ENCODE data around the gene GAK. TPM values are rescaled to one million over a fixed set of nuclear protein-coding genes. Genes with fewer than 3 reads are reported as not detected.

The GAK gene
- total and polyA plus RNA-seq, 4 donors: 41.8 to 78.8 (median 61.1) TPM

- no peak for DNase-seq (ENCODE audit: low read depth in 4 of 6, low spot score in 6 of 6)
- H3K4me3 ChIP-seq (ENCODE audit: low read depth, low read length): no peak overlapping the region
- WGBS (ENCODE audit: insufficient coverage): 95% methylated on average over 17 of the region's 17 CpGs
Observed at GRCh38 chr4:858041-858481, 74.1 kb downstream of the GAK start.

DNA sequence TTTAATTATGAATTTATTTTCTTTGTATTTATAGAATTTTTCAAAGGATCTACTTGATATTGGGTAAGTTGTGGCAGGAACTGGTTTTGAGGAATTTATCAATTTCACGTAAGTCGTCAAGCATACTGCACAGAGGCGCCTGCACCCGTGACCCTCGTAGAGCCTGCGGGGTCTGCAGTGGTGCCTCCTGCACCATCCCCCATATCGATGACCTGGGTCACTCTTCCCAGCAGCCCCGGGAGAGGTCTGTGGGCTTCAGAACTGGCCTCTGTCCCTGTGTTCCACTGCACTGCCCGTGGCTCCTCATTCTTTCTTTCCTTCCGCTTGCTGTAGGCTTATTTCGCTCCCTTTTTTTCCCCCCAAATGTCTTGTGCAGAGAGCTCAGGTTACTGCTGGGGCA is 74.7 kb downstream of the GAK start:
- peaks cover 85% of the 10 kb centered on the region for H3K36me3 ChIP-seq (ENCODE audit: control insufficient read depth, insufficient read depth, low read length)
- no peaks in the 10 kb centered on the region for H3K9me3 ChIP-seq (ENCODE audit: control insufficient read depth, insufficient read depth, low read length)
- no peak overlapping the region for H3K27ac ChIP-seq (ENCODE audit: low read depth, low read length)
- 96% methylated on average over 9 of the region's 11 CpGs for WGBS (ENCODE audit: insufficient coverage)
- H3K27me3 ChIP-seq (ENCODE audit: control insufficient read depth, insufficient read depth, low read length): no peaks in the 10 kb centered on the region
- H3K4me3 ChIP-seq (ENCODE audit: low read depth, low read length): no peak overlapping the region
- DNase-seq (ENCODE audit: low read depth in 4 of 6, low spot score in 6 of 6): no peak
- H3K4me1 ChIP-seq (ENCODE audit: control insufficient read depth, insufficient read depth, low read length): no peaks in the 10 kb centered on the region

More at GRCh38 chr4:858041-858481, 74.1 kb downstream of the GAK start:
- Histone ChIP-seq H3K27me3 (ENCODE audit: control insufficient read depth, insufficient read depth, low read length) (no peaks in the 10 kb centered on the region), H3K4me1 (ENCODE audit: control insufficient read depth, insufficient read depth, low read length) (no peaks in the 10 kb centered on the region), H3K36me3 (ENCODE audit: control insufficient read depth, insufficient read depth, low read length) (peaks cover 83% of the 10 kb centered on the region), H3K27ac (ENCODE audit: low read depth, low read length) (no peak overlapping the region), H3K9me3 (ENCODE audit: control insufficient read depth, insufficient read depth, low read length) (no peaks in the 10 kb centered on the region)

DNA sequence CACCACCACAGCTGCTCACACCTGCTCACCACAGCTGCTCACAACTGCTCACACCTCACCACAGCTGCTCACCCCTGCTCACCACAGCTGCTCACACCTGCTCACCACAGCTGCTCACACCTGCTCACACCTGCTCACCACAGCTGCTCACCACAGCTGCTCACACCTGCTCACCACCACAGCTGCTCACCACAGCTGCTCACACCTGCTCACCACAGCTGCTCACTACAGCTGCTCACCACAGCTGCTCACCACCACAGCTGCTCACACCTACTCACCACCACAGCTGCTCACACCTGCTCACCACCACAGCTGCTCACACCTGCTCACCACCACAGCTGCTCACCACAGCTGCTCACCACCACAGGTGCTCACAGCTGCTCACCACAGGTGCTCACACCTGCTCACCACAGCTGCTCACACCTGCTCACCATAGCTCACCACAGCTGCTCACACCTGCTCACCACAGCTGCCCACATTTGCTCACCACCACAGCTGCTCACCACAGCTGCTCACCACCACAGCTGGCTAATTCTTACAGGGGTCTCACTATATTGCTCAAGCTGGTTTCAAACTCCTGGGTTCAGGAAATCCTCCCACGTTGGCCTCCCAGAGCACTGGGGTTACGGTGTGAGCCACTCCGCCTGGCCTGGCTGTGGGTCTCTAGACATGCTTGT is 75.8 kb downstream of the GAK start:
- Histone ChIP-seq H3K36me3 (ENCODE audit: control insufficient read depth, insufficient read depth, low read length) (peaks cover 86% of the 10 kb centered on the region), H3K27ac (ENCODE audit: low read depth, low read length) (no peak overlapping the region), H3K4me1 (ENCODE audit: control insufficient read depth, insufficient read depth, low read length) (no peaks in the 10 kb centered on the region), H3K9me3 (ENCODE audit: control insufficient read depth, insufficient read depth, low read length) (no peaks in the 10 kb centered on the region), H3K27me3 (ENCODE audit: control insufficient read depth, insufficient read depth, low read length) (no peaks in the 10 kb centered on the region), H3K4me3 (ENCODE audit: low read depth, low read length) (no peak overlapping the region)
- WGBS (ENCODE audit: insufficient coverage): 98% methylated on average over 3 of the region's 3 CpGs
- no peak for DNase-seq (ENCODE audit: low read depth in 4 of 6, low spot score in 6 of 6)

DNA sequence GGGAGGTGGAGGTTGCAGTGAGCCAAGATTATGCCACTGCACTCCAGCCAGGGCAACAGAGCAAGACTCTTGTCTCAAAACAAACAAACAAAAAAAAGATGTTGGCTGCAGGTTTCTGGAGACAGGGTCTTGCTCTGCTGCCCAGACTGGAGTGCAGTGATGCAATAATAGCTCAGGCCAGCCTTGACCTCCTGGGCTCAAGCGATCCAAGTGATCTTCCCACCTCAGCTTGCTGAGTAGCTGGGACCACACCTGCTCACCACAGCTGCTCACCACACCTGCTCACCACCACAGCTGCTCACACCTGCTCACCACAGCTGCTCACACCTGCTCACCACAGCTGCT is 76.3 kb downstream of the GAK start:
- H3K27me3 ChIP-seq (ENCODE audit: control insufficient read depth, insufficient read depth, low read length): no peaks in the 10 kb centered on the region
- no peak for DNase-seq (ENCODE audit: low read depth in 4 of 6, low spot score in 6 of 6)
- no peak overlapping the region for H3K4me3 ChIP-seq (ENCODE audit: low read depth, low read length)
- WGBS (ENCODE audit: insufficient coverage): 72% methylated on average over 1 of the region's 1 CpG
- H3K4me1 ChIP-seq (ENCODE audit: control insufficient read depth, insufficient read depth, low read length): no peaks in the 10 kb centered on the region
- H3K36me3 ChIP-seq (ENCODE audit: control insufficient read depth, insufficient read depth, low read length): peaks cover 86% of the 10 kb centered on the region
- H3K27ac ChIP-seq (ENCODE audit: low read depth, low read length): no peak overlapping the region
- H3K9me3 ChIP-seq (ENCODE audit: control insufficient read depth, insufficient read depth, low read length): no peaks in the 10 kb centered on the region

DNA sequence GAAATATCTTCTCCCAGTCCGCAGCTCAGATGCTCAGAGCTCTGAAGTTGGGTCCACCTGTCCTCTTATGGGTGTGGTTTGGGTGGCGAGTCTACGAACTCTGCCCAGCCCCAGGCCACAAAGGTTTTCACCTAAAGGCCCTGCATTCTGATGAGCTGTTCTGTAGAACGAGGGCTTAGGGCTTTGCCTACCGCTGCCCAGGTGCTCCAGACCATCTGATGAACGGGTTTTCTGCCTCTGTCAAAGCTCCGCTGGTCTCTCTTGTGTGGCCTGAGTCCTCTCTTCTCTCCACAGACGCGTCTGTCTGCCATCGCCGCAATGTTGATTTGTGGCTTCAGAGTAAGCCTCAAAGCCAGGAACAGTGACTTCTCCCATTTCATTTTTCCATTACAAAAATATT is 77.8 kb downstream of the GAK start:
- H3K4me1 ChIP-seq (ENCODE audit: control insufficient read depth, insufficient read depth, low read length): no peaks in the 10 kb centered on the region
- no peaks in the 10 kb centered on the region for H3K9me3 ChIP-seq (ENCODE audit: control insufficient read depth, insufficient read depth, low read length)
- H3K27ac ChIP-seq (ENCODE audit: low read depth, low read length): no peak overlapping the region
- peaks cover 88% of the 10 kb centered on the region for H3K36me3 ChIP-seq (ENCODE audit: control insufficient read depth, insufficient read depth, low read length)
- no peak for DNase-seq (ENCODE audit: low read depth in 4 of 6, low spot score in 6 of 6)
- no peak overlapping the region for H3K4me3 ChIP-seq (ENCODE audit: low read depth, low read length)
- no peaks in the 10 kb centered on the region for H3K27me3 ChIP-seq (ENCODE audit: control insufficient read depth, insufficient read depth, low read length)
- 93% methylated on average over 11 of the region's 11 CpGs for WGBS (ENCODE audit: insufficient coverage)

DNA sequence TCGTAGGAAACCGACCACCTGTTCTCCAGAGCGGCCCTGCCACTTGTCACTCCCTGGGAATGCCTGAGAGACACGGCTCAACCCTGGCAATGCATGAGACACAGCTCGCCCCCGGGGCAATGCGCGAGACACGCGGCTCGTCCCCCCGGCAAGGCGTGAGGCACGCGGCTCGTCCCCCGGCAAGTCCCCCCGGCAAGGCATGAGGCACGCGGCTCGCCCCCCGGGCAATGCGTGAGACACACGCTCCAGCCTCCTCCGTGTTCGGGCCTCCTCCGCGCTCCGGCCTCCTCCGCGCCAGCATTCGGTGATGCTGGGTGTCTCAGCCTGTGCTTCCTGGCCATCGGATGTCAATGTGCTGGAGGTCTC is 78.7 kb downstream of the GAK start:
- DNase-seq (ENCODE audit: low read depth in 4 of 6, low spot score in 6 of 6): no peak
- H3K4me3 ChIP-seq (ENCODE audit: low read depth, low read length): no peak overlapping the region
- no peak overlapping the region for H3K27ac ChIP-seq (ENCODE audit: low read depth, low read length)
- no peaks in the 10 kb centered on the region for H3K4me1 ChIP-seq (ENCODE audit: control insufficient read depth, insufficient read depth, low read length)
- H3K9me3 ChIP-seq (ENCODE audit: control insufficient read depth, insufficient read depth, low read length): no peaks in the 10 kb centered on the region
- 96% methylated on average over 33 of the region's 33 CpGs for WGBS (ENCODE audit: insufficient coverage)
- H3K27me3 ChIP-seq (ENCODE audit: control insufficient read depth, insufficient read depth, low read length): no peaks in the 10 kb centered on the region
- H3K36me3 ChIP-seq (ENCODE audit: control insufficient read depth, insufficient read depth, low read length): peaks cover 88% of the 10 kb centered on the region

DNA sequence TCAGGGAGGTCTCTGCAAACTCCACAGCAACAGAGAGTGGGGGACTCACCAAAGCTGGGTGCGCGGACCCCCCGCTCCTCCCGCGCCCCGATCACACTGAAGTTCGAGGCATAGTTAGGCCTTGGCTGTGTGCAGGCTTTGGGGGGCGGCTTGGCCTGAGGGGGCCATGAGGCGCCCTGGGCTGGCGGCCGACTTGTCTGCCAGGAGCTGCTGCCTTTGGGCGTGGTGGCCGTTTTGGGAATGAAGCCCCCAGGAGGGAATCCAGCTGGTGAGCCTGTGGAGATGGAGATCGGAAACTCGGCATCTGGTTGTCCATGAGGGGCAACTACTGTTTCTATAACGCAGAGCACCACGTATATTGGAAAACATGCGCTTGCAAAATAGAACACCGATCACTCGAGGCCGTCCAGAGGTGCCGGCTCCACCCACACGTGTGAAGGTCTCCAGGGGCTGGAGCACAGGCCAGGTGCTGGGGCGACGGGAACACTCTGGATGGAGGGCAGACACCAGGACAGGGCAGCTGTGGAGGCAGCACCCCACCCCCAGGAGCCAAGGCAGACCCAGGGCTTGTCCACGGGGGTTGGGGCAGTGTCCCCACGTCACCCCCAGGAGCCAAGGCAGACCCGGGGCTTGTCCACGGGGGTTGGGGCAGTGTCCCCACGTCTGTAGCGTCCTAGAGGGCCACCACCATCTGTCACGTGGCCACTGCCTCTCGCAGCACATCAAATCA is 80.2 kb downstream of the GAK start:
- H3K27ac ChIP-seq (ENCODE audit: low read depth, low read length): no peak overlapping the region
- H3K9me3 ChIP-seq (ENCODE audit: control insufficient read depth, insufficient read depth, low read length): no peaks in the 10 kb centered on the region
- no peak overlapping the region for H3K4me3 ChIP-seq (ENCODE audit: low read depth, low read length)
- peaks cover 87% of the 10 kb centered on the region for H3K36me3 ChIP-seq (ENCODE audit: control insufficient read depth, insufficient read depth, low read length)
- H3K27me3 ChIP-seq (ENCODE audit: control insufficient read depth, insufficient read depth, low read length): no peaks in the 10 kb centered on the region
- no peaks in the 10 kb centered on the region for H3K4me1 ChIP-seq (ENCODE audit: control insufficient read depth, insufficient read depth, low read length)
- 96% methylated on average over 33 of the region's 33 CpGs for WGBS (ENCODE audit: insufficient coverage)
- DNase-seq (ENCODE audit: low read depth in 4 of 6, low spot score in 6 of 6): no peak

- Histone ChIP-seq H3K27me3 (ENCODE audit: control insufficient read depth, insufficient read depth, low read length) (no peaks in the 10 kb centered on the region), H3K4me1 (ENCODE audit: control insufficient read depth, insufficient read depth, low read length) (no peaks in the 10 kb centered on the region), H3K27ac (ENCODE audit: low read depth, low read length) (no peak overlapping the region), H3K4me3 (ENCODE audit: low read depth, low read length) (no peak overlapping the region), H3K36me3 (ENCODE audit: control insufficient read depth, insufficient read depth, low read length) (peaks cover 84% of the 10 kb centered on the region), H3K9me3 (ENCODE audit: control insufficient read depth, insufficient read depth, low read length) (no peaks in the 10 kb centered on the region)
- DNase-seq (ENCODE audit: low read depth in 4 of 6, low spot score in 6 of 6): no peak
- 88% methylated on average over 13 of the region's 18 CpGs for WGBS (ENCODE audit: insufficient coverage)
Observed at GRCh38 chr4:850323-850945, 81.7 kb downstream of the GAK start.

- no peaks in the 10 kb centered on the region for H3K4me1 ChIP-seq (ENCODE audit: control insufficient read depth, insufficient read depth, low read length)
- no peak for DNase-seq (ENCODE audit: low read depth in 4 of 6, low spot score in 6 of 6)
- peaks cover 87% of the 10 kb centered on the region for H3K36me3 ChIP-seq (ENCODE audit: control insufficient read depth, insufficient read depth, low read length)
- H3K27ac ChIP-seq (ENCODE audit: low read depth, low read length): no peak overlapping the region
- 97% methylated on average over 50 of the region's 50 CpGs for WGBS (ENCODE audit: insufficient coverage)
- H3K9me3 ChIP-seq (ENCODE audit: control insufficient read depth, insufficient read depth, low read length): no peaks in the 10 kb centered on the region
- no peaks in the 10 kb centered on the region for H3K27me3 ChIP-seq (ENCODE audit: control insufficient read depth, insufficient read depth, low read length)
- H3K4me3 ChIP-seq (ENCODE audit: low read depth, low read length): no peak overlapping the region
Observed at GRCh38 chr4:849478-850175, 82.5 kb downstream of the GAK start.

All from spinal cord (tissue), 10 donors.